Activated CD4-positive, alpha-beta memory T cell treated with anti-CD3 and anti-CD28 coated beads, Interleukin-2, amount 10 ng/mL, durations not matched to agents 7 days and 5 days (primary cell): ENCODE data around the gene ENOX1. TPM values are rescaled to one million over a fixed set of nuclear protein-coding genes. Genes with fewer than 3 reads are reported as not detected.

Source experiments
- CTCF ChIA-PET: fragments of 350-600 bp; sonication (Branson Sonifier 250); formaldehyde crosslinking; loops from one replicate; lab custom pipeline; 2021; ENCODE audit warnings: antibody characterized with exemption, inconsistent platforms; lab: Charles Lee
- POLR2A ChIA-PET: fragments of 350-600 bp; sonication (Branson Sonifier 250); formaldehyde crosslinking; loops from one replicate; lab custom pipeline; 2021; ENCODE audit warnings: antibody characterized with exemption; lab: Charles Lee
- DNase-seq: peaks from one replicate; pipeline ENCODE4 v3.0.0-alpha.2; 2020
- H3K27ac Mint-ChIP-seq: one replicate; pipeline ENCODE4 v1.8.0; 2021; ENCODE audit warnings: mild to moderate bottlenecking, mixed read lengths
- H3K27me3 Mint-ChIP-seq: one replicate; pipeline ENCODE4 v1.8.0; 2021; ENCODE audit warnings: mixed read lengths
- H3K36me3 Mint-ChIP-seq: one replicate; pipeline ENCODE4 v1.8.0; 2021; ENCODE audit warnings: low read depth, mixed read lengths
- H3K4me1 Mint-ChIP-seq: one replicate; pipeline ENCODE4 v1.8.0; 2021; ENCODE audit warnings: mixed read lengths
- H3K4me3 Mint-ChIP-seq: one replicate; pipeline ENCODE4 v1.8.0; 2021; ENCODE audit warnings: mild to moderate bottlenecking, mixed read lengths
- H3K9me3 Mint-ChIP-seq: one replicate; pipeline ENCODE4 v1.8.0; 2021; ENCODE audit warnings: mixed read lengths
- total RNA-seq, 2 experiments: library from RNA; stranded (reverse); gene quantifications; one replicate each; pipeline ENCODE4 v1.2.3, GENCODE V29; 2021

The ENOX1 gene
- total RNA-seq, 2 experiments from 2014 or later: 0.25 to 0.38 TPM

- no peak overlapping the region for H3K27ac Mint-ChIP-seq
- no peaks in the 10 kb centered on the region for H3K9me3 Mint-ChIP-seq
- H3K4me3 Mint-ChIP-seq: no peak overlapping the region
- POLR2A ChIA-PET: no interaction called here
- H3K36me3 Mint-ChIP-seq: no peaks in the 10 kb centered on the region
- H3K27me3 Mint-ChIP-seq: peaks cover 16% of the 10 kb centered on the region
- H3K4me1 Mint-ChIP-seq: no peaks in the 10 kb centered on the region
- DNase-seq: no peak
- CTCF ChIA-PET: interaction anchor here (0.6 kb wide), 1 partner anchor 563 kb away, joined by 3 read pairs; no protein-coding TSS in a partner anchor
These were observed 557.3 kb downstream of the ENOX1 start for GRCh38 chr13:43229506-43229905.

GRCh38 chr13:43227721-43228120 is 559.1 kb downstream of the ENOX1 start:
- POLR2A ChIA-PET: no interaction called here
- H3K27ac Mint-ChIP-seq: no peak overlapping the region

GRCh38 chr13:43223216-43223615 is 563.6 kb downstream of the ENOX1 start:
- no peak overlapping the region for H3K4me3 Mint-ChIP-seq
- H3K27me3 Mint-ChIP-seq: peaks cover 14% of the 10 kb centered on the region
- H3K9me3 Mint-ChIP-seq: no peaks in the 10 kb centered on the region
- ChIA-PET POLR2A (no interaction called here), CTCF (no interaction called here)
- H3K36me3 Mint-ChIP-seq: no peaks in the 10 kb centered on the region
- no peak overlapping the region for H3K27ac Mint-ChIP-seq
- no peak for DNase-seq
- no peaks in the 10 kb centered on the region for H3K4me1 Mint-ChIP-seq

More at GRCh38 chr13:43227721-43228120, 559.1 kb downstream of the ENOX1 start:
- no peak for DNase-seq
- H3K4me3 Mint-ChIP-seq: no peak overlapping the region
- no peaks in the 10 kb centered on the region for H3K4me1 Mint-ChIP-seq
- peaks cover 20% of the 10 kb centered on the region for H3K27me3 Mint-ChIP-seq
- H3K9me3 Mint-ChIP-seq: no peaks in the 10 kb centered on the region
- no peaks in the 10 kb centered on the region for H3K36me3 Mint-ChIP-seq
- CTCF ChIA-PET: no interaction called here

- Mint-ChIP-seq H3K36me3 (no peaks in the 10 kb centered on the region), H3K4me3 (no peak overlapping the region), H3K27ac (no peak overlapping the region), H3K4me1 (no peaks in the 10 kb centered on the region), H3K27me3 (peaks cover 14% of the 10 kb centered on the region), H3K9me3 (no peaks in the 10 kb centered on the region)
- CTCF ChIA-PET: no interaction called here
- no peak for DNase-seq
- POLR2A ChIA-PET: no interaction called here
These were observed 564.7 kb downstream of the ENOX1 start for GRCh38 chr13:43222086-43222485.

- Mint-ChIP-seq H3K4me3 (no peak overlapping the region), H3K27ac (no peak overlapping the region), H3K36me3 (no peaks in the 10 kb centered on the region), H3K4me1 (no peaks in the 10 kb centered on the region), H3K27me3 (peaks cover 14% of the 10 kb centered on the region), H3K9me3 (no peaks in the 10 kb centered on the region)
- CTCF ChIA-PET: no interaction called here
- no peak for DNase-seq
- POLR2A ChIA-PET: no interaction called here
These were observed 565.2 kb downstream of the ENOX1 start for GRCh38 chr13:43221611-43222010.

GRCh38 chr13:43220873-43221595 is 565.7 kb downstream of the ENOX1 start:
- Mint-ChIP-seq H3K9me3 (no peaks in the 10 kb centered on the region), H3K27me3 (peaks cover 12% of the 10 kb centered on the region), H3K27ac (no peak overlapping the region), H3K36me3 (no peaks in the 10 kb centered on the region), H3K4me1 (no peaks in the 10 kb centered on the region), H3K4me3 (no peak overlapping the region)
- no peak for DNase-seq
- CTCF ChIA-PET: no interaction called here
- POLR2A ChIA-PET: no interaction called here

- CTCF ChIA-PET: no interaction called here
- Mint-ChIP-seq H3K9me3 (no peaks in the 10 kb centered on the region), H3K27ac (no peak overlapping the region), H3K27me3 (peaks cover 7% of the 10 kb centered on the region), H3K4me1 (no peaks in the 10 kb centered on the region), H3K36me3 (no peaks in the 10 kb centered on the region), H3K4me3 (no peak overlapping the region)
- DNase-seq: no peak
- POLR2A ChIA-PET: no interaction called here
These were observed 572.6 kb downstream of the ENOX1 start for GRCh38 chr13:43214124-43214523.

GRCh38 chr13:43206838-43207237 is 579.9 kb downstream of the ENOX1 start:
- CTCF ChIA-PET: no interaction called here
- H3K36me3 Mint-ChIP-seq: no peaks in the 10 kb centered on the region
- no peaks in the 10 kb centered on the region for H3K4me1 Mint-ChIP-seq
- H3K4me3 Mint-ChIP-seq: no peak overlapping the region
- DNase-seq: no peak
- H3K27me3 Mint-ChIP-seq: peaks cover 17% of the 10 kb centered on the region
- H3K9me3 Mint-ChIP-seq: no peaks in the 10 kb centered on the region
- POLR2A ChIA-PET: no interaction called here
- no peak overlapping the region for H3K27ac Mint-ChIP-seq

- ChIA-PET POLR2A (no interaction called here), CTCF (no interaction called here)
- no peak for DNase-seq
- H3K4me1 Mint-ChIP-seq: no peaks in the 10 kb centered on the region
- H3K4me3 Mint-ChIP-seq: no peak overlapping the region
- H3K9me3 Mint-ChIP-seq: no peaks in the 10 kb centered on the region
- H3K36me3 Mint-ChIP-seq: no peaks in the 10 kb centered on the region
- peaks cover 14% of the 10 kb centered on the region for H3K27me3 Mint-ChIP-seq
- H3K27ac Mint-ChIP-seq: no peak overlapping the region
These were observed 581.4 kb downstream of the ENOX1 start for GRCh38 chr13:43205416-43205815.

GRCh38 chr13:43204591-43204990 is 582.2 kb downstream of the ENOX1 start:
- Mint-ChIP-seq H3K27ac (no peak overlapping the region), H3K4me1 (no peaks in the 10 kb centered on the region), H3K36me3 (no peaks in the 10 kb centered on the region), H3K9me3 (no peaks in the 10 kb centered on the region), H3K27me3 (peaks cover 12% of the 10 kb centered on the region), H3K4me3 (no peak overlapping the region)
- ChIA-PET CTCF (no interaction called here), POLR2A (no interaction called here)
- DNase-seq: no peak

GRCh38 chr13:43203781-43204180 is 583.0 kb downstream of the ENOX1 start:
- H3K36me3 Mint-ChIP-seq: no peaks in the 10 kb centered on the region
- no peak for DNase-seq
- POLR2A ChIA-PET: no interaction called here
- no peak overlapping the region for H3K27ac Mint-ChIP-seq
- H3K4me1 Mint-ChIP-seq: no peaks in the 10 kb centered on the region
- H3K4me3 Mint-ChIP-seq: no peak overlapping the region
- peaks cover 12% of the 10 kb centered on the region for H3K27me3 Mint-ChIP-seq
- H3K9me3 Mint-ChIP-seq: no peaks in the 10 kb centered on the region
- CTCF ChIA-PET: no interaction called here

GRCh38 chr13:43200736-43201135 is 586.0 kb downstream of the ENOX1 start:
- ChIA-PET POLR2A (no interaction called here), CTCF (no interaction called here)
- no peak for DNase-seq
- Mint-ChIP-seq H3K27me3 (peaks cover 10% of the 10 kb centered on the region), H3K36me3 (no peaks in the 10 kb centered on the region), H3K4me3 (no peak overlapping the region), H3K4me1 (no peaks in the 10 kb centered on the region), H3K9me3 (no peaks in the 10 kb centered on the region), H3K27ac (no peak overlapping the region)

GRCh38 chr13:43200307-43200706 is 586.5 kb downstream of the ENOX1 start:
- ChIA-PET POLR2A (no interaction called here), CTCF (no interaction called here)
- Mint-ChIP-seq H3K36me3 (no peaks in the 10 kb centered on the region), H3K4me1 (no peaks in the 10 kb centered on the region), H3K27ac (no peak overlapping the region), H3K4me3 (no peak overlapping the region), H3K27me3 (peaks cover 10% of the 10 kb centered on the region), H3K9me3 (no peaks in the 10 kb centered on the region)
- DNase-seq: no peak

GRCh38 chr13:43196750-43197370 is 589.9 kb downstream of the ENOX1 start:
- no peaks in the 10 kb centered on the region for H3K9me3 Mint-ChIP-seq
- no peak for DNase-seq
- no peaks in the 10 kb centered on the region for H3K36me3 Mint-ChIP-seq
- no peak overlapping the region for H3K4me3 Mint-ChIP-seq
- H3K4me1 Mint-ChIP-seq: no peaks in the 10 kb centered on the region
- ChIA-PET POLR2A (no interaction called here), CTCF (no interaction called here)
- no peak overlapping the region for H3K27ac Mint-ChIP-seq
- peaks cover 20% of the 10 kb centered on the region for H3K27me3 Mint-ChIP-seq
